K562 (cell line): Measurements from ENCODE around the gene RFT1. TPM values are rescaled to one million over a fixed set of nuclear protein-coding genes. Genes with fewer than 3 reads are reported as not detected.
A peak's percentile ranks its signal among the peaks of the same experiment; 100 is the strongest.

Experiments
- ATF7 ChIP-seq: fragments of 450-650 bp; IDR thresholded peaks from 2 replicates; pipeline ENCODE4 v1.7.1; 2014; ENCODE audit warnings: mild to moderate bottlenecking, moderate library complexity
- CBX3 ChIP-seq, 2 experiments: IDR thresholded peaks; 1 replicate in 1 of 2; 2 replicates in 1 of 2; pipeline ENCODE4 v1.6.1; 2012; ENCODE audit warnings: inconsistent platforms in 2 of 2, low read length in 2 of 2, borderline replicate concordance in 1 of 2, control low read depth in 1 of 2
- ELF1 ChIP-seq: fragments of 200-800 bp; sonication (Bioruptor generic); IDR thresholded peaks from 2 replicates; pipeline ENCODE4 v1.6.1; 2016; ENCODE audit warnings: missing genetic modification characterization, missing compliant biosample characterization
- KAT2B ChIP-seq: IDR thresholded peaks from one replicate; pipeline ENCODE4 v1.6.1; 2012; ENCODE audit warnings: low read depth, mild to moderate bottlenecking, control low read depth, inconsistent platforms, low read length, moderate library complexity
- KLF16 ChIP-seq: IDR thresholded peaks from 2 replicates; pipeline ENCODE4 v1.6.1; 2016; ENCODE audit warnings: antibody characterized with exemption
- MAZ ChIP-seq, 2 experiments: fragments of 450-650 bp in 1 of 2; sonication (generic) in 1 of 2; formaldehyde crosslinking; IDR thresholded peaks in 1 of 2; conservative IDR thresholded peaks in 1 of 2; 2 replicates each; pipeline versions ENCODE4 v1.4.0 to v1.5.0; 2020; ENCODE audit warnings: mild to moderate bottlenecking in 1 of 2, missing genetic modification reagents in 1 of 2
- MTA1 ChIP-seq: fragments of 450-650 bp; IDR thresholded peaks from 2 replicates; pipeline ENCODE4 v1.6.1; 2017; ENCODE audit warnings: borderline replicate concordance
- RBFOX2 ChIP-seq: fragments of 200-400 bp; formaldehyde crosslinking; IDR thresholded peaks from 2 replicates; pipeline ENCODE4 v1.6.1; 2017; ENCODE audit warnings: low read depth, mild to moderate bottlenecking, low read length, moderate library complexity
- YBX1 ChIP-seq: fragments of 450-650 bp; IDR thresholded peaks from 2 replicates; pipeline ENCODE4 v1.7.1; 2016; ENCODE audit warnings: mild to moderate bottlenecking
- polyA plus RNA-seq, 8 experiments: library from polyadenylated mRNA; depleted of rRNA in 4 of 8; stranded (reverse) in 5 of 8; unstranded in 3 of 8; fragments of >200 nt; fragmentation: Nextera tagmentation in 2 of 8; fragmentation: Illumina TruSeq in 1 of 8; extraction: Ambion mirVana in 2 of 8; extraction: Trizol in 1 of 8; gene quantifications; 2 replicates each; pipeline versions ENCODE4 v1.2.1 to v1.2.3, GENCODE V29; 2011 to 2014; ENCODE audit warnings: inconsistent platforms in 1 of 8, missing spikeins in 1 of 8
- total RNA-seq, 7 experiments: library from RNA; depleted of rRNA in 6 of 7; stranded (reverse); fragments of >200 nt in 6 of 7; fragmentation: Illumina TruSeq in 2 of 7; extraction: Trizol in 2 of 7; gene quantifications; 2 replicates each; pipeline versions ENCODE4 v1.2.1 to v1.2.3, GENCODE V29; 2011 to 2021; ENCODE audit warnings: low replicate concordance in 1 of 7
- TF ChIP-seq, protein P1 (sequence below), 2 experiments: fragments of 450-650 bp; conservative IDR thresholded peaks; 2 replicates each; pipeline ENCODE4 v1.6.1; 2017; ENCODE audit warnings: mild to moderate bottlenecking in 2 of 2, moderate library complexity in 2 of 2
- TF ChIP-seq, protein P2 (sequence below), 3 experiments: IDR thresholded peaks in 2 of 3; conservative IDR thresholded peaks in 1 of 3; 2 replicates each; pipeline ENCODE4 v1.5.1; 2011 to 2012; ENCODE audit warnings: low read length in 3 of 3, mild to moderate bottlenecking in 3 of 3, control low read depth in 2 of 3, improper control_type of control experiment in 1 of 3, inconsistent platforms in 1 of 3, low read depth in 1 of 3, mixed read lengths in 1 of 3, moderate library complexity in 1 of 3; ENCODE audit not compliant: insufficient read depth in 2 of 3
- TF ChIP-seq, protein P3 (sequence below): fragments of 450-650 bp; IDR thresholded peaks from 2 replicates; pipeline ENCODE4 v1.6.1; 2018; ENCODE audit not compliant: partially characterized antibody
- TF ChIP-seq, protein P4 (sequence below): sonication (generic); formaldehyde crosslinking; IDR thresholded peaks from 2 replicates; pipeline ENCODE4 v1.9.0; 2022; ENCODE audit warnings: mild to moderate bottlenecking, missing genetic modification reagents

The RFT1 gene
- total and polyA plus RNA-seq, 9 of the 15 experiments (the other 6 are each of a cell fraction or from before 2014, with no cell fraction given): 4.4 to 23.8 (median 8.9) TPM

DNA sequence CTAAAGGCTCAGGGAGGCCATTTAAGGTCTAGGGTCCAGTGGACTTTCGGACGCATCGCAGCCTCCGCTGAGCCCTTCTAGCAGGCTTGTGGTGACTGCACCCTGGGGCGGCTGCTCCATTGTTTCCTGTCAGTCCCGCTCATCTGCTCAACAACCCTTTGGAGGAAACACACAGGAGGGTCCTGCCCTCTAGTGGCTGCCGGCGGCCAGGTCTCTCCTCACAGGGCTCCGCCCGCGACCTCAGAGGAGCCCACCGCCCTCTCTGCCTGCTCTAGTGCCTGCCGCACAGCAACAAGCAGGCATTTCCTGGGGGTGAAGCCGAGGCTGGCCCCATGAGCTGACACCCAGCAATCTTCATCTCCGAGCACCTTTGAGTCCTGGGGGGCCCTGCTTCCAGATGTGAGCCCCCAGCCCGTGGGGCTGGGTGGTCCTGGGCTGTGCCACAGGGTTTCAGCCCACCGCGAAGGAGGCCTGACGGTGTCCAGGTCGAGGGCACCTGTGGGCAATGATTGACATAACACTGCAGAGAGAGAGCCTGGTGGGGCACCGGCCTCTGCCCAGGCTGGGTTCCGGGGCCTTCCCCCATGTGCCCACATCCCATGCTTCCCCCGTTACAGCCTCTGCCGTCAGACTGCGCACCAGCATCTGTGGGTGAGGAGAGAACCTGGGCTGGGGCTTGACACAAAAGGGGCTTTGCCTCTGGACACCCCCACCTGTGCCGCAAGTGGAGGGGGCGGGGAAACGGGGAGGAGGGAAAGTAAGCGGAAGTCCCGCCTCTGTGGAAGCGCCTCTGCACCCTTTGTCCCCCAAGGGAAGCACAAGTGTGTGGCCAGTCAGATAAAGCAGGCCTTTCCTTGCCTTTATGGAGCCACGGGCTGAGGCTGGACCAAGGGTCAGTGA lies 57.3 kb downstream of the RFT1 start (continued):
- TF ChIP-seq, protein P1, sequence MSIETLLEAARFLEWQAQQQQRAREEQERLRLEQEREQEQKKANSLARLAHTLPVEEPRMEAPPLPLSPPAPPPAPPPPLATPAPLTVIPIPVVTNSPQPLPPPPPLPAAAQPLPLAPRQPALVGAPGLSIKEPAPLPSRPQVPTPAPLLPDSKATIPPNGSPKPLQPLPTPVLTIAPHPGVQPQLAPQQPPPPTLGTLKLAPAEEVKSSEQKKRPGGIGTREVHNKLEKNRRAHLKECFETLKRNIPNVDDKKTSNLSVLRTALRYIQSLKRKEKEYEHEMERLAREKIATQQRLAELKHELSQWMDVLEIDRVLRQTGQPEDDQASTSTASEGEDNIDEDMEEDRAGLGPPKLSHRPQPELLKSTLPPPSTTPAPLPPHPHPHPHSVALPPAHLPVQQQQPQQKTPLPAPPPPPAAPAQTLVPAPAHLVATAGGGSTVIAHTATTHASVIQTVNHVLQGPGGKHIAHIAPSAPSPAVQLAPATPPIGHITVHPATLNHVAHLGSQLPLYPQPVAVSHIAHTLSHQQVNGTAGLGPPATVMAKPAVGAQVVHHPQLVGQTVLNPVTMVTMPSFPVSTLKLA (conservative IDR thresholded peaks at IDR 0.05): peak in 1 of 2 experiments; percentile 35; a peak in 1 of 4 replicates
- TF ChIP-seq KAT2B (no peak), CBX3 (IDR thresholded peaks at IDR 0.05; ENCODE audit: borderline replicate concordance in 1 of 2, low read length in 2 of 2) (no peak), KLF16 (peak; percentile 54), YBX1 (no peak), RBFOX2 (peak; percentile 48; the same call in 1 of the 2 replicates), MTA1 (no peak), MAZ (CRISPR knock-in tag; conservative IDR thresholded peaks at IDR 0.05 in 1 of 2, IDR thresholded peaks at IDR 0.05 in 1 of 2) (peak in 1 of 2 experiments; percentile 28; a peak in 2 of 4 replicates), ATF7 (no peak), ELF1 (tag) (peak; percentile 41; the same call in 1 of the 2 replicates)
- TF ChIP-seq, protein P2, sequence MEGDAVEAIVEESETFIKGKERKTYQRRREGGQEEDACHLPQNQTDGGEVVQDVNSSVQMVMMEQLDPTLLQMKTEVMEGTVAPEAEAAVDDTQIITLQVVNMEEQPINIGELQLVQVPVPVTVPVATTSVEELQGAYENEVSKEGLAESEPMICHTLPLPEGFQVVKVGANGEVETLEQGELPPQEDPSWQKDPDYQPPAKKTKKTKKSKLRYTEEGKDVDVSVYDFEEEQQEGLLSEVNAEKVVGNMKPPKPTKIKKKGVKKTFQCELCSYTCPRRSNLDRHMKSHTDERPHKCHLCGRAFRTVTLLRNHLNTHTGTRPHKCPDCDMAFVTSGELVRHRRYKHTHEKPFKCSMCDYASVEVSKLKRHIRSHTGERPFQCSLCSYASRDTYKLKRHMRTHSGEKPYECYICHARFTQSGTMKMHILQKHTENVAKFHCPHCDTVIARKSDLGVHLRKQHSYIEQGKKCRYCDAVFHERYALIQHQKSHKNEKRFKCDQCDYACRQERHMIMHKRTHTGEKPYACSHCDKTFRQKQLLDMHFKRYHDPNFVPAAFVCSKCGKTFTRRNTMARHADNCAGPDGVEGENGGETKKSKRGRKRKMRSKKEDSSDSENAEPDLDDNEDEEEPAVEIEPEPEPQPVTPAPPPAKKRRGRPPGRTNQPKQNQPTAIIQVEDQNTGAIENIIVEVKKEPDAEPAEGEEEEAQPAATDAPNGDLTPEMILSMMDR (IDR thresholded peaks at IDR 0.05 in 2 of 3, conservative IDR thresholded peaks at IDR 0.05 in 1 of 3; ENCODE audit: insufficient read depth in 2 of 3, low read depth in 1 of 3, low read length in 3 of 3): peak; percentile 80 to 83 (median 80)
- TF ChIP-seq, protein P3, sequence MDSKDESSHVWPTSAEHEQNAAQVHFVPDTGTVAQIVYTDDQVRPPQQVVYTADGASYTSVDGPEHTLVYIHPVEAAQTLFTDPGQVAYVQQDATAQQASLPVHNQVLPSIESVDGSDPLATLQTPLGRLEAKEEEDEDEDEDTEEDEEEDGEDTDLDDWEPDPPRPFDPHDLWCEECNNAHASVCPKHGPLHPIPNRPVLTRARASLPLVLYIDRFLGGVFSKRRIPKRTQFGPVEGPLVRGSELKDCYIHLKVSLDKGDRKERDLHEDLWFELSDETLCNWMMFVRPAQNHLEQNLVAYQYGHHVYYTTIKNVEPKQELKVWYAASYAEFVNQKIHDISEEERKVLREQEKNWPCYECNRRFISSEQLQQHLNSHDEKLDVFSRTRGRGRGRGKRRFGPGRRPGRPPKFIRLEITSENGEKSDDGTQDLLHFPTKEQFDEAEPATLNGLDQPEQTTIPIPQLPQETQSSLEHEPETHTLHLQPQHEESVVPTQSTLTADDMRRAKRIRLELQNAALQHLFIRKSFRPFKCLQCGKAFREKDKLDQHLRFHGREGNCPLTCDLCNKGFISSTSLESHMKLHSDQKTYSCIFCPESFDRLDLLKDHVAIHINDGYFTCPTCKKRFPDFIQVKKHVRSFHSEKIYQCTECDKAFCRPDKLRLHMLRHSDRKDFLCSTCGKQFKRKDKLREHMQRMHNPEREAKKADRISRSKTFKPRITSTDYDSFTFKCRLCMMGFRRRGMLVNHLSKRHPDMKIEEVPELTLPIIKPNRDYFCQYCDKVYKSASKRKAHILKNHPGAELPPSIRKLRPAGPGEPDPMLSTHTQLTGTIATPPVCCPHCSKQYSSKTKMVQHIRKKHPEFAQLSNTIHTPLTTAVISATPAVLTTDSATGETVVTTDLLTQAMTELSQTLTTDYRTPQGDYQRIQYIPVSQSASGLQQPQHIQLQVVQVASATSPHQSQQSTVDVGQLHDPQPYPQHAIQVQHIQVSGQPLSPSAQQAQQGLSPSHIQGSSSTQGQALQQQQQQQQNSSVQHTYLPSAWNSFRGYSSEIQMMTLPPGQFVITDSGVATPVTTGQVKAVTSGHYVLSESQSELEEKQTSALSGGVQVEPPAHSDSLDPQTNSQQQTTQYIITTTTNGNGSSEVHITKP: peak; percentile 74
- TF ChIP-seq, protein P4, sequence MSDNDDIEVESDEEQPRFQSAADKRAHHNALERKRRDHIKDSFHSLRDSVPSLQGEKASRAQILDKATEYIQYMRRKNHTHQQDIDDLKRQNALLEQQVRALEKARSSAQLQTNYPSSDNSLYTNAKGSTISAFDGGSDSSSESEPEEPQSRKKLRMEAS (CRISPR knock-in tag): peak; percentile 39; the same call in 1 of the 2 replicates
